Lower leg skin (tissue), 3 donors: ENCODE data around the gene MED27.

Experiments
- CTCF ChIP-seq, 3 donors: fragments of 450-650 bp; IDR thresholded peaks; one replicate each; pipeline ENCODE4 v1.5.1; 2016; ENCODE audit warnings: antibody characterized with exemption in 3 of 3, mild to moderate bottlenecking in 3 of 3, moderate library complexity in 2 of 3
- POLR2A ChIP-seq, 2 donors: fragments of 450-650 bp; IDR thresholded peaks; one replicate each; pipeline ENCODE4 v1.6.1; 2016 to 2017; ENCODE audit warnings: antibody characterized with exemption in 2 of 2, mild to moderate bottlenecking in 1 of 2, moderate library complexity in 1 of 2

GRCh38 chr9:132003896-132004295, 75.8 kb downstream of the MED27 start:
- TF ChIP-seq CTCF (IDR thresholded peaks at IDR 0.05) (no peak), POLR2A (IDR thresholded peaks at IDR 0.05) (no peak)
